ENCODE measurements around the gene HERPUD1.

GRCh38 chr16:56985962-56986360 is 54.0 kb downstream of the HERPUD1 start:
- TF ChIP-seq FOXM1 (IDR thresholded peaks at IDR 0.05; ENCODE audit: borderline replicate concordance, low read depth) (no peak), CREB1 (IDR thresholded peaks at IDR 0.05; ENCODE audit: low read depth) (no peak)
